Measurements from ENCODE around the gene ARRB1.
A peak's percentile ranks its signal among the peaks of the same experiment; 100 is the strongest.
"Not testable (repeated sequence)": the region's sequence is repeated elsewhere in the genome, so short reads cannot be mapped to it uniquely, and the experiment has no call there.

ARRB1 gene

GRCh38 chr11:75334402-75334891 lies 17.0 kb downstream of the ARRB1 start:
- no peak for TF ChIP-seq CTCF (conservative IDR thresholded peaks at IDR 0.05; ENCODE audit: low read depth, low read length)
- no peak overlapping the region for H3K4me3 ChIP-seq (ENCODE audit: low read length)
- DNase-seq (ENCODE audit: low read depth): no peak

- TF ChIP-seq CTCF (conservative IDR thresholded peaks at IDR 0.05; ENCODE audit: low read depth, low read length): no peak
- H3K4me3 ChIP-seq (ENCODE audit: low read length): no peak overlapping the region
- DNase-seq (ENCODE audit: low read depth): no peak
These were observed 17.7 kb downstream of the ARRB1 start for GRCh38 chr11:75333807-75334140.

GRCh38 chr11:75333022-75333806 lies 18.2 kb downstream of the ARRB1 start:
- no peak overlapping the region for H3K4me3 ChIP-seq (ENCODE audit: low read length)
- DNase-seq (ENCODE audit: low read depth): no peak
- TF ChIP-seq CTCF (conservative IDR thresholded peaks at IDR 0.05; ENCODE audit: low read depth, low read length): no peak

- DNase-seq (ENCODE audit: low read depth); H3K4me3 ChIP-seq (ENCODE audit: low read length): not testable (repeated sequence)
These were observed 19.7 kb downstream of the ARRB1 start for GRCh38 chr11:75331761-75332160.

- not testable (repeated sequence) for H3K4me3 ChIP-seq (ENCODE audit: low read length); DNase-seq (ENCODE audit: low read depth)
These were observed 20.2 kb downstream of the ARRB1 start for GRCh38 chr11:75331304-75331703.

GRCh38 chr11:75330886-75331285 lies 20.6 kb downstream of the ARRB1 start:
- not testable (repeated sequence) for DNase-seq (ENCODE audit: low read depth); H3K4me3 ChIP-seq (ENCODE audit: low read length)

GRCh38 chr11:75330291-75330690 lies 21.2 kb downstream of the ARRB1 start:
- H3K4me3 ChIP-seq (ENCODE audit: low read length): no peak overlapping the region
- TF ChIP-seq CTCF (conservative IDR thresholded peaks at IDR 0.05; ENCODE audit: low read depth, low read length): no peak
- DNase-seq (ENCODE audit: low read depth): no peak

GRCh38 chr11:75328426-75329277 lies 22.8 kb downstream of the ARRB1 start:
- no peak overlapping the region for H3K4me3 ChIP-seq (ENCODE audit: low read length)
- TF ChIP-seq CTCF (conservative IDR thresholded peaks at IDR 0.05; ENCODE audit: low read depth, low read length): peak; percentile 75

More at GRCh38 chr11:75328426-75329277, 22.8 kb downstream of the ARRB1 start:
- DNase-seq (ENCODE audit: low read depth): no peak

All from retinal pigment epithelial cell (primary cell).